ENCODE results near the gene ANKDD1A. TPM values are rescaled to one million over a fixed set of nuclear protein-coding genes. Genes with fewer than 3 reads are reported as not detected.

ANKDD1A gene
- total RNA-seq, 1 donor from 2014 or later = 6.0 TPM

- H3K27me3 ChIP-seq = no peaks in the 10 kb centered on the region
- H3K36me3 ChIP-seq = no peaks in the 10 kb centered on the region
- TF ChIP-seq, protein P1, sequence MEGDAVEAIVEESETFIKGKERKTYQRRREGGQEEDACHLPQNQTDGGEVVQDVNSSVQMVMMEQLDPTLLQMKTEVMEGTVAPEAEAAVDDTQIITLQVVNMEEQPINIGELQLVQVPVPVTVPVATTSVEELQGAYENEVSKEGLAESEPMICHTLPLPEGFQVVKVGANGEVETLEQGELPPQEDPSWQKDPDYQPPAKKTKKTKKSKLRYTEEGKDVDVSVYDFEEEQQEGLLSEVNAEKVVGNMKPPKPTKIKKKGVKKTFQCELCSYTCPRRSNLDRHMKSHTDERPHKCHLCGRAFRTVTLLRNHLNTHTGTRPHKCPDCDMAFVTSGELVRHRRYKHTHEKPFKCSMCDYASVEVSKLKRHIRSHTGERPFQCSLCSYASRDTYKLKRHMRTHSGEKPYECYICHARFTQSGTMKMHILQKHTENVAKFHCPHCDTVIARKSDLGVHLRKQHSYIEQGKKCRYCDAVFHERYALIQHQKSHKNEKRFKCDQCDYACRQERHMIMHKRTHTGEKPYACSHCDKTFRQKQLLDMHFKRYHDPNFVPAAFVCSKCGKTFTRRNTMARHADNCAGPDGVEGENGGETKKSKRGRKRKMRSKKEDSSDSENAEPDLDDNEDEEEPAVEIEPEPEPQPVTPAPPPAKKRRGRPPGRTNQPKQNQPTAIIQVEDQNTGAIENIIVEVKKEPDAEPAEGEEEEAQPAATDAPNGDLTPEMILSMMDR (IDR thresholded peaks at IDR 0.05) = no peak
- H3K4me3 ChIP-seq = no peak overlapping the region
- no peak overlapping the region for H3K27ac ChIP-seq
- intact Hi-C loops (cut with DNase I) = no loop called here
- H3K9me3 ChIP-seq = no peaks in the 10 kb centered on the region
- peaks cover under 1% of the 10 kb centered on the region for H3K4me1 ChIP-seq
- no peak for DNase-seq
- no peak for ATAC-seq
Observed at GRCh38 chr15:64916365-64916764, 4.7 kb downstream of the ANKDD1A start.

- no peaks in the 10 kb centered on the region for H3K36me3 ChIP-seq
- DNase-seq = no peak
- no peaks in the 10 kb centered on the region for H3K27me3 ChIP-seq
- no peaks in the 10 kb centered on the region for H3K9me3 ChIP-seq
- no peak overlapping the region for H3K4me3 ChIP-seq
- intact Hi-C loops (cut with DNase I) = no loop called here
- H3K27ac ChIP-seq = no peak overlapping the region
- H3K4me1 ChIP-seq = no peaks in the 10 kb centered on the region
- ATAC-seq = no peak
- TF ChIP-seq, protein P1 (IDR thresholded peaks at IDR 0.05) = no peak
Observed at GRCh38 chr15:64917211-64917610, 5.5 kb downstream of the ANKDD1A start.

DNA sequence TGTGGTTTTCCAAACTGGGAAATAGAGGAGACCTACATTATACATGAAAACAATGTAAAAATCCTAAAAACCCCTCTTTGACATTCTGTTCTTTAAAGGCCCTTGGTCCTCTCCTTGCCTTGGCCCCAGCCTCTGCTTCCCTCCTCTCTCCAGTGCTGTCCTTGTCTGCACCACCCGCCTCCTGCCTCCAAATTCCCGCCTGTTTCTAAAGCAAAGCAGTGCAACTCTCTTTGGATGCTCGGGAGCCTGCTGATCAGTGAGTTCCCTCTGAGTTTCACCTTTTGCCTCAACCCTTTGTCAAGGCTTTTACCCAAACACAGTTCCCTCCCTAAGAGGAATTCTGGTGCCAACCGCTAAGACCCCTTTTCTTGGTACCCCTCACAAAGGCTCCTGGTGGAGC is 8.0 kb downstream of the ANKDD1A start:
- no peak overlapping the region for H3K27ac ChIP-seq
- no peak for ATAC-seq
- H3K36me3 ChIP-seq = no peaks in the 10 kb centered on the region
- intact Hi-C loops (cut with DNase I) = no loop called here
- H3K27me3 ChIP-seq = no peaks in the 10 kb centered on the region
- H3K4me1 ChIP-seq = no peaks in the 10 kb centered on the region
- no peaks in the 10 kb centered on the region for H3K9me3 ChIP-seq
- no peak overlapping the region for H3K4me3 ChIP-seq
- TF ChIP-seq, protein P1 (IDR thresholded peaks at IDR 0.05) = no peak
- no peak for DNase-seq

GRCh38 chr15:64921711-64922110 is 10.0 kb downstream of the ANKDD1A start:
- Histone ChIP-seq H3K27ac (peak overlapping the region; percentile 5), H3K4me1 (no peaks in the 10 kb centered on the region), H3K27me3 (no peaks in the 10 kb centered on the region), H3K36me3 (no peaks in the 10 kb centered on the region), H3K9me3 (no peaks in the 10 kb centered on the region), H3K4me3 (no peak overlapping the region)
- ATAC-seq = peak; percentile 76
- DNase-seq = no peak
- TF ChIP-seq, protein P1 (IDR thresholded peaks at IDR 0.05) = no peak
- intact Hi-C loops (cut with DNase I) = no loop called here

DNA sequence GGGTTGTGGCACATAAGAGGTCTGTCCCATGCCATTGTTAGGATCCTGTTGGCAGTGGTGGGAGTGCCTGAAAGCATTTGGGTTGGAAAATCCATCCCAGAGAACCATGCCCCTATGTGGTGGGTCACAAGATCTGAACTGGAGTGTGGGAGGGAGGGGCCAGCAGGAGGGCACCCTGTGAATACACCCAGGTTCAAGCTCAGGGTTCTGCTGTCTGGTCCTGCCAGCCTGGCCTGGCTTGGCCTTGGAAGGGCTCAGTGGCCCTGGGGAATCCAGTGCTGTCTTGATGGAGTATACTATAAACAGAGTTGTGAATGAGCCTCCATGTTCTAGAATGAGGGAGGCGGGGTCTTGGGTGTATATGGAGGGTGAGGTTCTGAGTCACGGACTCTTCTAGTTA is 11.8 kb downstream of the ANKDD1A start:
- Histone ChIP-seq H3K4me1 (no peaks in the 10 kb centered on the region), H3K27ac (no peak overlapping the region), H3K27me3 (no peaks in the 10 kb centered on the region), H3K4me3 (no peak overlapping the region), H3K9me3 (no peaks in the 10 kb centered on the region), H3K36me3 (no peaks in the 10 kb centered on the region)
- intact Hi-C loops (cut with DNase I) = no loop called here
- DNase-seq = no peak
- ATAC-seq = no peak
- TF ChIP-seq, protein P1 (IDR thresholded peaks at IDR 0.05) = no peak
